Measurements from ENCODE around the gene UTP14C.

DNA sequence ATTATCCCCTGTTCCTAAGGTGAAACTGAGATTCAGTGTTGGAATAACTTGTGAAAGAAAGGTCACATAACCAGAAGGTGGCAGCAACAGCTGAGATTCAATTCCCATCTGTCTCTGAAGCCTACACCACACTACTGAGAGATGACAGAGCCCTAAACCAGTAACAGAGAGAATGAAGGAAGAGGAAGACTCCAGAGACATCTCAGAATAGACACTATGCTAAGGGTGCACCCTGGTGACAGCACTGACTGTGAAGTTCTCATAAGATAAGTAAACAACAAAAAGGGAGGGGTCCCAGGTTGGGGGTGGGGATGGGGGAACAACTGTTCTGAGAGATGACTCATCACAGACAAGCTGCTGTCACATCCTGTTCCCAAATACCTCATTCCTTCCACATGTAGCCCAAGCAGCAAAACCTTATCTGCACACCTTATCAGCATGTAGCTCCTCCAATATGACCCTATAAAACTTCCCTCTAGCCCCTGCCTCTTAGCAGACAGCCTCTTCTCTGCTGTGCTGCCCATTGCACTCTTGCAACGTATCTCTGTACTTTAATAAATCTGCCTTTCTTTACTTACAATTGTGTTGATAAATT lies 46.5 kb downstream of the UTP14C start:
- TF ChIP-seq, protein P1, sequence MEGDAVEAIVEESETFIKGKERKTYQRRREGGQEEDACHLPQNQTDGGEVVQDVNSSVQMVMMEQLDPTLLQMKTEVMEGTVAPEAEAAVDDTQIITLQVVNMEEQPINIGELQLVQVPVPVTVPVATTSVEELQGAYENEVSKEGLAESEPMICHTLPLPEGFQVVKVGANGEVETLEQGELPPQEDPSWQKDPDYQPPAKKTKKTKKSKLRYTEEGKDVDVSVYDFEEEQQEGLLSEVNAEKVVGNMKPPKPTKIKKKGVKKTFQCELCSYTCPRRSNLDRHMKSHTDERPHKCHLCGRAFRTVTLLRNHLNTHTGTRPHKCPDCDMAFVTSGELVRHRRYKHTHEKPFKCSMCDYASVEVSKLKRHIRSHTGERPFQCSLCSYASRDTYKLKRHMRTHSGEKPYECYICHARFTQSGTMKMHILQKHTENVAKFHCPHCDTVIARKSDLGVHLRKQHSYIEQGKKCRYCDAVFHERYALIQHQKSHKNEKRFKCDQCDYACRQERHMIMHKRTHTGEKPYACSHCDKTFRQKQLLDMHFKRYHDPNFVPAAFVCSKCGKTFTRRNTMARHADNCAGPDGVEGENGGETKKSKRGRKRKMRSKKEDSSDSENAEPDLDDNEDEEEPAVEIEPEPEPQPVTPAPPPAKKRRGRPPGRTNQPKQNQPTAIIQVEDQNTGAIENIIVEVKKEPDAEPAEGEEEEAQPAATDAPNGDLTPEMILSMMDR (IDR thresholded peaks at IDR 0.05) = no peak
- TF ChIP-seq POLR2AphosphoS5 (IDR thresholded peaks at IDR 0.05) = no peak
- no peak for TF ChIP-seq EP300 (IDR thresholded peaks at IDR 0.05)
- TF ChIP-seq POLR2A (IDR thresholded peaks at IDR 0.05) = no peak
